ENCODE measurements around the gene TPMT.

GRCh38 chr6:18147616-18148015 lies 7.3 kb downstream of the TPMT start:
- TF ChIP-seq CTCF (IDR thresholded peaks at IDR 0.05; ENCODE audit: borderline replicate concordance, extremely low read depth, low read length, poor library complexity, severe bottlenecking) (no peak), EZH2 (IDR thresholded peaks at IDR 0.05; ENCODE audit: borderline replicate concordance, low read depth, low read length, severe bottlenecking) (no peak)

Measured in DND-41 (cell line).